HFFc6 (cell line): Measurements from ENCODE around the gene VSNL1. TPM values are rescaled to one million over a fixed set of nuclear protein-coding genes. Genes with fewer than 3 reads are reported as not detected.
A peak's percentile ranks its signal among the peaks of the same experiment; 100 is the strongest.

Experiments
- DNase-seq: peaks from one replicate; pipeline ENCODE4 v3.0.0-alpha.2; 2018
- H3K27ac Mint-ChIP-seq: 2 replicates; pipeline ENCODE4 v1.8.0; 2020; ENCODE audit warnings: mild to moderate bottlenecking, mixed read lengths
- H3K27me3 Mint-ChIP-seq: 2 replicates; pipeline ENCODE4 v1.8.0; 2021; ENCODE audit warnings: mild to moderate bottlenecking, moderate library complexity, mixed read lengths; ENCODE audit not compliant: insufficient read depth
- H3K36me3 Mint-ChIP-seq: 2 replicates; pipeline ENCODE4 v1.8.0; 2021; ENCODE audit warnings: low read depth, mixed read lengths
- H3K4me1 Mint-ChIP-seq: 2 replicates; pipeline ENCODE4 v1.8.0; 2020; ENCODE audit warnings: low read depth, mixed read lengths
- H3K4me3 Mint-ChIP-seq: 2 replicates; pipeline ENCODE4 v1.8.0; 2020; ENCODE audit warnings: mild to moderate bottlenecking, moderate library complexity, mixed read lengths
- H3K9me3 Mint-ChIP-seq: 2 replicates; pipeline ENCODE4 v1.8.0; 2020; ENCODE audit warnings: mild to moderate bottlenecking, mixed read lengths
- CTCF ChIP-seq: fragments of 200-600 bp; sonication (generic); IDR thresholded peaks from 2 replicates; pipeline ENCODE4 v1.5.0; 2021; ENCODE audit warnings: antibody characterized with exemption, mild to moderate bottlenecking
- total RNA-seq, 6 experiments: library from RNA; stranded (reverse); fragmentation: NEBNext Ultra II Directional; extraction: Animal tissue kit (Norgen Biotek cat#: 25700); gene quantifications; 2 replicates in 1 of 6; 3 replicates in 5 of 6; pipeline ENCODE4 v1.2.3, GENCODE V29; 2021

VSNL1 gene
- total RNA-seq, 6 experiments from 2014 or later, result not detected

- no peak overlapping the region for H3K4me3 Mint-ChIP-seq
- no peak for TF ChIP-seq CTCF
- H3K36me3 Mint-ChIP-seq, result no peaks in the 10 kb centered on the region
- H3K27ac Mint-ChIP-seq, result no peak overlapping the region
- peaks cover 27% of the 10 kb centered on the region for H3K4me1 Mint-ChIP-seq
- H3K27me3 Mint-ChIP-seq, result no peaks in the 10 kb centered on the region
- no peaks in the 10 kb centered on the region for H3K9me3 Mint-ChIP-seq
- no peak for DNase-seq
These were observed 108.5 kb downstream of the VSNL1 start for GRCh38 chr2:17649026-17649425.

GRCh38 chr2:17652681-17653394 lies 112.3 kb downstream of the VSNL1 start:
- no peaks in the 10 kb centered on the region; the same call in 1 of the 2 replicates for H3K27me3 Mint-ChIP-seq
- no peak for TF ChIP-seq CTCF
- H3K27ac Mint-ChIP-seq, result no peak overlapping the region
- DNase-seq, result no peak
- no peak overlapping the region for H3K4me3 Mint-ChIP-seq
- H3K4me1 Mint-ChIP-seq, result no peaks in the 10 kb centered on the region
- no peaks in the 10 kb centered on the region for H3K9me3 Mint-ChIP-seq
- no peaks in the 10 kb centered on the region for H3K36me3 Mint-ChIP-seq

DNA sequence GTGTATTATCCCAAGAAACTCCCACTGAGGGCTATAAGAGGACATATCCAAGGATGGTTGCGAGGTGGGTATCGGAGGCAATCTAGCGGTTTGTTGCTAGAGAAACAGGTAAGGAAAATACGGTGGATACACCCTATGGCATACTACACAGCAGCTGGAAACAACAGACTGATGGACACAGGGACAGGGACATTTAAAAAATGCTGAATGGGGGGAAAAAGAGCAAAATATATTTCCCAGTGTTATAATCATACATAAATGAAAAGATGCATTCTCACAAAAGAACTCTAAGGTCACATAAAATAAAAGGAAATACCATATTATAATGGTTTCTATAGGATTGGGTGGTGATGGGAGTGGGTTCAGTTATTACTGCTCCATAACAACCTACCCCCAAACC lies 117.3 kb downstream of the VSNL1 start:
- no peak overlapping the region for H3K27ac Mint-ChIP-seq
- H3K36me3 Mint-ChIP-seq, result 0 out of 2 replicates have a peak, but pooled peaks cover 4% of the 10 kb centered on the region

GRCh38 chr2:17658251-17658843 lies 117.9 kb downstream of the VSNL1 start:
- Mint-ChIP-seq H3K27me3 (no peaks in the 10 kb centered on the region; the same call in 1 of the 2 replicates), H3K9me3 (no peaks in the 10 kb centered on the region), H3K4me3 (no peak overlapping the region), H3K36me3 (peaks cover 8% of the 10 kb centered on the region; the same call in 1 of the 2 replicates), H3K27ac (peak overlapping the region; percentile 50), H3K4me1 (peaks cover 26% of the 10 kb centered on the region)
- peak; percentile 80 for DNase-seq
- no peak for TF ChIP-seq CTCF

More for the DNA sequence above, 117.3 kb downstream of the VSNL1 start:
- Mint-ChIP-seq H3K27me3 (no peaks in the 10 kb centered on the region; the same call in 1 of the 2 replicates), H3K4me1 (peaks cover 26% of the 10 kb centered on the region), H3K9me3 (no peaks in the 10 kb centered on the region), H3K4me3 (no peak overlapping the region)
- no peak for DNase-seq
- TF ChIP-seq CTCF, result no peak

- DNase-seq, result no peak
- H3K4me3 Mint-ChIP-seq, result no peak overlapping the region
- peaks cover 26% of the 10 kb centered on the region for H3K4me1 Mint-ChIP-seq
- no peaks in the 10 kb centered on the region for H3K9me3 Mint-ChIP-seq
- no peak overlapping the region for H3K27ac Mint-ChIP-seq
- TF ChIP-seq CTCF, result no peak
- no peaks in the 10 kb centered on the region; the same call in 1 of the 2 replicates for H3K27me3 Mint-ChIP-seq
- peaks cover 9% of the 10 kb centered on the region; the same call in 1 of the 2 replicates for H3K36me3 Mint-ChIP-seq
These were observed 119.7 kb downstream of the VSNL1 start for GRCh38 chr2:17660219-17660618.
